H9 (cell line): ENCODE data around the gene SLX4IP. TPM values are rescaled to one million over a fixed set of nuclear protein-coding genes. Genes with fewer than 3 reads are reported as not detected.

ENCODE experiments used
- DNase-seq: peaks from one replicate; pipeline ENCODE4 v3.0.0-alpha.2; 2017
- H2AFZ ChIP-seq: one replicate; pipeline ENCODE4 v1.6.1; 2013; ENCODE audit warnings: mild to moderate bottlenecking, low read length, control low read depth, moderate library complexity
- H2AK5ac ChIP-seq: 2 replicates; pipeline ENCODE4 v1.6.1; 2013; ENCODE audit warnings: low read length, control low read depth, mixed read lengths; ENCODE audit not compliant: insufficient read length
- H2BK120ac ChIP-seq: one replicate; pipeline ENCODE4 v1.6.1; 2013; ENCODE audit warnings: low read depth, mild to moderate bottlenecking, low read length, control low read depth, inconsistent platforms; ENCODE audit not compliant: poor library complexity, severe bottlenecking
- H2BK12ac ChIP-seq: 2 replicates; pipeline ENCODE4 v1.6.1; 2013; ENCODE audit warnings: low read length, control low read depth, mixed read lengths, low read depth; ENCODE audit not compliant: insufficient read length
- H2BK15ac ChIP-seq: 2 replicates; pipeline ENCODE4 v1.6.1; 2013; ENCODE audit warnings: low read depth, low read length, control low read depth
- H2BK20ac ChIP-seq: one replicate; pipeline ENCODE4 v1.6.1; 2013; ENCODE audit warnings: low read depth, mild to moderate bottlenecking, low read length, control low read depth, inconsistent platforms; ENCODE audit not compliant: poor library complexity, severe bottlenecking
- H2BK5ac ChIP-seq: 2 replicates; pipeline ENCODE4 v1.6.1; 2013; ENCODE audit warnings: low read length, control low read depth, mixed read lengths; ENCODE audit not compliant: insufficient read length
- H3K14ac ChIP-seq: 2 replicates; pipeline ENCODE4 v1.6.1; 2013; ENCODE audit warnings: low read length, control low read depth; ENCODE audit not compliant: insufficient read depth
- H3K18ac ChIP-seq: 2 replicates; pipeline ENCODE4 v1.6.1; 2013; ENCODE audit warnings: low read depth, mild to moderate bottlenecking, mixed read lengths, low read length, control low read depth; ENCODE audit not compliant: insufficient read length
- H3K23ac ChIP-seq: 2 replicates; pipeline ENCODE4 v1.6.1; 2013; ENCODE audit warnings: low read length, control low read depth, mixed read lengths, low read depth; ENCODE audit not compliant: insufficient read length
- H3K23me2 ChIP-seq: 2 replicates; pipeline ENCODE4 v1.6.1; 2013; ENCODE audit warnings: low read depth, mild to moderate bottlenecking, mixed read lengths, low read length, control low read depth; ENCODE audit not compliant: insufficient read length, poor library complexity, severe bottlenecking
- H3K27ac ChIP-seq: 2 replicates; pipeline ENCODE4 v1.5.1; 2013; ENCODE audit warnings: low read length, control low read depth, mixed read lengths, low read depth; ENCODE audit not compliant: insufficient read length
- H3K27me3 ChIP-seq: 2 replicates; pipeline ENCODE4 v1.6.1; 2013; ENCODE audit warnings: low read length, control low read depth, inconsistent platforms; ENCODE audit not compliant: insufficient read depth
- H3K4ac ChIP-seq: 2 replicates; pipeline ENCODE4 v1.6.1; 2013; ENCODE audit warnings: low read depth, mild to moderate bottlenecking, control low read depth, inconsistent platforms, low read length, moderate library complexity
- H3K4me1 ChIP-seq: 2 replicates; pipeline ENCODE4 v1.6.1; 2013; ENCODE audit warnings: low read length, control low read depth, inconsistent platforms; ENCODE audit not compliant: insufficient read depth
- H3K4me2 ChIP-seq: 2 replicates; pipeline ENCODE4 v1.6.1; 2013; ENCODE audit warnings: low read length, control low read depth, mixed read lengths; ENCODE audit not compliant: insufficient read length, insufficient read depth
- H3K56ac ChIP-seq: 2 replicates; pipeline ENCODE4 v1.6.1; 2013; ENCODE audit warnings: low read depth, mild to moderate bottlenecking, mixed read lengths, low read length, control low read depth; ENCODE audit not compliant: insufficient read length
- H3K79me1 ChIP-seq: 2 replicates; pipeline ENCODE4 v1.6.1; 2013; ENCODE audit warnings: low read depth, mild to moderate bottlenecking, moderate library complexity, low read length, control low read depth, inconsistent platforms; ENCODE audit not compliant: insufficient read depth, poor library complexity, severe bottlenecking
- H3K79me2 ChIP-seq: 2 replicates; pipeline ENCODE4 v1.6.1; 2013; ENCODE audit warnings: low read length, control low read depth, inconsistent platforms; ENCODE audit not compliant: insufficient read depth
- H3K9ac ChIP-seq: 2 replicates; pipeline ENCODE4 v1.6.1; 2013; ENCODE audit warnings: low read length, control low read depth, mixed read lengths; ENCODE audit not compliant: insufficient read length; ENCODE audit errors: extremely low read depth
- H3K9me3 ChIP-seq: one replicate; pipeline ENCODE4 v1.6.1; 2013; ENCODE audit warnings: low read depth, low read length, inconsistent platforms; ENCODE audit not compliant: control insufficient read depth
- H3T11ph ChIP-seq: one replicate; pipeline ENCODE4 v1.6.1; 2013; ENCODE audit warnings: mild to moderate bottlenecking, low read length, control low read depth, inconsistent platforms
- H4K20me1 ChIP-seq: one replicate; pipeline ENCODE4 v1.6.1; 2013; ENCODE audit not compliant: control insufficient read depth, insufficient read length, insufficient read depth
- H4K5ac ChIP-seq: 2 replicates; pipeline ENCODE4 v1.6.1; 2013; ENCODE audit warnings: low read depth, mild to moderate bottlenecking, mixed read lengths, low read length, control low read depth; ENCODE audit not compliant: insufficient read length
- H4K8ac ChIP-seq: replicated peaks from 2 replicates; pipeline ENCODE4 v1.6.1; 2013; ENCODE audit warnings: low read length, control low read depth, mixed read lengths, low read depth; ENCODE audit not compliant: insufficient read length
- H4K91ac ChIP-seq: 2 replicates; pipeline ENCODE4 v1.6.1; 2013; ENCODE audit warnings: low read depth, mild to moderate bottlenecking, moderate library complexity, mixed read lengths, low read length, control low read depth; ENCODE audit not compliant: insufficient read length
- H3K27ac Mint-ChIP-seq, 3 experiments: 2 replicates in 2 of 3; 3 replicates in 1 of 3; pipeline ENCODE4 v1.8.0; 2020 to 2021; ENCODE audit warnings: mixed read lengths in 3 of 3, mild to moderate bottlenecking in 1 of 3, moderate library complexity in 1 of 3
- H3K27me3 Mint-ChIP-seq: 2 replicates; pipeline ENCODE4 v1.8.0; 2021; ENCODE audit warnings: low read depth, mild to moderate bottlenecking, moderate library complexity, mixed read lengths
- H3K36me3 Mint-ChIP-seq, 3 experiments: 2 replicates in 2 of 3; 3 replicates in 1 of 3; pipeline ENCODE4 v1.8.0; 2020 to 2021; ENCODE audit warnings: low read depth in 3 of 3, mixed read lengths in 3 of 3; ENCODE audit not compliant: insufficient read depth in 1 of 3
- H3K4me1 Mint-ChIP-seq, 2 experiments: 2 replicates each; pipeline ENCODE4 v1.8.0; 2020; ENCODE audit warnings: mixed read lengths in 2 of 2
- H3K4me3 Mint-ChIP-seq, 2 experiments: 2 replicates in 1 of 2; 3 replicates in 1 of 2; pipeline ENCODE4 v1.8.0; 2020 to 2021; ENCODE audit warnings: mild to moderate bottlenecking in 2 of 2, mixed read lengths in 2 of 2, moderate library complexity in 1 of 2
- H3K9me3 Mint-ChIP-seq, 2 experiments: 2 replicates in 1 of 2; 3 replicates in 1 of 2; pipeline ENCODE4 v1.8.0; 2020; ENCODE audit warnings: mild to moderate bottlenecking in 2 of 2, mixed read lengths in 2 of 2, moderate library complexity in 1 of 2
- WGBS: extraction: QIAGEN DNeasy Blood & Tissue Kit; methylation state at CpG from one replicate; pipeline ENCODE4 v1.1.7; 2013; ENCODE audit warnings: missing lambda C conversion rate, low lambda C conversion rate, mixed read lengths; ENCODE audit not compliant: insufficient read length; ENCODE audit errors: extremely low coverage; 5-methylcytosine and 5-hydroxymethylcytosine counted together
- total RNA-seq: library from RNA; stranded (reverse); gene quantifications from 2 replicates; pipeline ENCODE4 v1.2.1, GENCODE V29; 2021
- TF ChIP-seq, protein P1 (sequence below): fragments of 200-600 bp; sonication (generic); conservative IDR thresholded peaks from 3 replicates; pipeline ENCODE4 v1.8.0; 2021; ENCODE audit warnings: antibody characterized with exemption, mild to moderate bottlenecking

Gene SLX4IP
- total RNA-seq, 1 experiment from 2014 or later: 7.9 TPM

DNA sequence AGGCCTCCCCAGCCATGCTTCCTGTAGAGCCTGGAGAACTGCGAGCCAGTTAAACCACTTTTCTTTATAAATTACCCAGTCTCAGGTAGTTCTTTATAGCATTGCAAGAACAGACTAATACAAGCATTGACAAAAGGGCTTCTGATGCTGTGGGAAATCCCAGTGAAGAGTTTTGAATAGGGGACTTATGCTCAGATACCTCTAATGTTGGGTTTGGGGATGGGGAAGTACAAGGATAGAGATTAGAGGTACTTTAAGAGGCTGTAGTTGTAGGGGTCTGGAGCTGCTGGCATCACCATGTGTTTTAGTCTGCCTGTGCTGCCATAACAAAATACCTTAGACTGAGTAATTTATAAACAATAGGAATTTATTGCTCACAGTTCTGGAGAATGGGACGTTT is 8.8 kb downstream of the SLX4IP start:
- Histone ChIP-seq H3K4me1 (no peaks in the 10 kb centered on the region), H3K9ac (no peak overlapping the region), H3K56ac (no peak overlapping the region), H3K79me1 (peaks cover 4% of the 10 kb centered on the region), H2BK120ac (no peak overlapping the region), H3K79me2 (peaks cover 6% of the 10 kb centered on the region; the same call in 1 of the 2 replicates), H3K27ac (no peak overlapping the region), H3K23ac (no peak overlapping the region), H3K27me3 (no peaks in the 10 kb centered on the region), H4K20me1 (no peaks in the 10 kb centered on the region), H3K9me3 (no peaks in the 10 kb centered on the region), H3K4me2 (no peak overlapping the region), H3K4ac (no peak overlapping the region), H2AK5ac (no peak overlapping the region), H4K5ac (no peak overlapping the region), H3T11ph (no peak overlapping the region), H2BK12ac (no peak overlapping the region), H2BK5ac (no peak overlapping the region), H4K8ac (no peak overlapping the region), H3K18ac (no peak overlapping the region), H2BK15ac (no peak overlapping the region), H3K23me2 (no peaks in the 10 kb centered on the region), H2AFZ (no peak overlapping the region), H2BK20ac (no peak overlapping the region), H4K91ac (no peak overlapping the region), H3K14ac (no peak overlapping the region)
- H3K4me3 Mint-ChIP-seq: no peak overlapping the region
- no peaks in the 10 kb centered on the region; a peak in 2 of 7 replicates for H3K36me3 Mint-ChIP-seq
- peaks cover 9 to 16% of the 10 kb centered on the region in 2 experiments for H3K4me1 Mint-ChIP-seq
- no peaks in the 10 kb centered on the region for H3K27me3 Mint-ChIP-seq
- no CpG with 5 or more reads among the region's 2 CpGs for WGBS
- TF ChIP-seq, protein P1, sequence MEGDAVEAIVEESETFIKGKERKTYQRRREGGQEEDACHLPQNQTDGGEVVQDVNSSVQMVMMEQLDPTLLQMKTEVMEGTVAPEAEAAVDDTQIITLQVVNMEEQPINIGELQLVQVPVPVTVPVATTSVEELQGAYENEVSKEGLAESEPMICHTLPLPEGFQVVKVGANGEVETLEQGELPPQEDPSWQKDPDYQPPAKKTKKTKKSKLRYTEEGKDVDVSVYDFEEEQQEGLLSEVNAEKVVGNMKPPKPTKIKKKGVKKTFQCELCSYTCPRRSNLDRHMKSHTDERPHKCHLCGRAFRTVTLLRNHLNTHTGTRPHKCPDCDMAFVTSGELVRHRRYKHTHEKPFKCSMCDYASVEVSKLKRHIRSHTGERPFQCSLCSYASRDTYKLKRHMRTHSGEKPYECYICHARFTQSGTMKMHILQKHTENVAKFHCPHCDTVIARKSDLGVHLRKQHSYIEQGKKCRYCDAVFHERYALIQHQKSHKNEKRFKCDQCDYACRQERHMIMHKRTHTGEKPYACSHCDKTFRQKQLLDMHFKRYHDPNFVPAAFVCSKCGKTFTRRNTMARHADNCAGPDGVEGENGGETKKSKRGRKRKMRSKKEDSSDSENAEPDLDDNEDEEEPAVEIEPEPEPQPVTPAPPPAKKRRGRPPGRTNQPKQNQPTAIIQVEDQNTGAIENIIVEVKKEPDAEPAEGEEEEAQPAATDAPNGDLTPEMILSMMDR: no peak
- peak overlapping the region in 2 of 3 experiments; percentile 19 to 93; a peak in 3 of 7 replicates for H3K27ac Mint-ChIP-seq
- no peak for DNase-seq
- no peaks in the 10 kb centered on the region for H3K9me3 Mint-ChIP-seq
